ENCODE results near the gene HDGFL1.

The HDGFL1 gene
- long read RNA-seq, donor 1, result 0 reads
- long read RNA-seq, donor 2, result 0 reads
- long read RNA-seq, donor 3, result 0 reads
- long read RNA-seq, donor 4, result 0 reads
- long read RNA-seq, donor 5, result 0 reads
- long read RNA-seq, donor 6, result 0 reads
- long read RNA-seq, donor 7, result 0 reads
- long read RNA-seq, donor 8, result 0 reads

DNA sequence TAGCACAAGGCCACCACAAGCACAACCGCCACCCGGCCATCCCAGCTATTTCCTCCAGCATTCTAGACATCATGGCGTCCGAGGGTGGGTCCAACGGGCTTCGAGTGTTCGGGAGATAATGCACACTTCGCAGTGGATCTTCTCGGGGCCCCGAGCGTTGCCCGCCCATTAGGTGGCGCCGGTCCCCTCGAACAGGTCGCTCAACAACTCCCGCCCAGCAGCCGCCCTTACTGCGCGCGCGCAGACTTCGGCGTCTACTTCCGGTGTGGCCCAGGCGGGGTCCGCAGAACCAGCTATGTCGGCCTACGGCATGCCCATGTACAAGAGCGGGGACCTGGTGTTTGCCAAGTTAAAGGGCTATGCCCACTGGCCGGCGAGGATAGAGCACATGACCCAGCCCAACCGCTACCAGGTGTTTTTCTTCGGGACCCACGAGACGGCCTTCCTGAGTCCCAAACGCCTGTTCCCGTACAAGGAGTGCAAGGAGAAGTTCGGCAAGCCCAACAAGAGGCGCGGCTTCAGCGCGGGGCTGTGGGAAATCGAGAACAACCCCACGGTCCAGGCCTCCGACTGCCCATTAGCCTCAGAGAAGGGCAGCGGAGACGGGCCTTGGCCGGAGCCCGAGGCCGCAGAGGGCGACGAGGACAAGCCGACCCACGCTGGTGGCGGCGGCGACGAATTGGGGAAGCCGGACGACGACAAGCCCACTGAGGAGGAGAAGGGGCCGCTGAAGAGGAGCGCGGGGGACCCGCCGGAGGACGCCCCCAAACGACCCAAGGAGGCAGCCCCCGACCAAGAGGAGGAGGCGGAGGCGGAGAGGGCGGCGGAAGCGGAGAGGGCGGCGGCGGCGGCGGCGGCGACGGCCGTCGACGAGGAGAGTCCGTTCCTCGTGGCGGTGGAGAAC is at the start of gene HDGFL1:
HDGFL1 (plus strand) TSS at position 286 of the 904 bp plus-strand sequence; CDS start at position 296, 10 bp downstream.
- DNase-seq, result no peak

DNA sequence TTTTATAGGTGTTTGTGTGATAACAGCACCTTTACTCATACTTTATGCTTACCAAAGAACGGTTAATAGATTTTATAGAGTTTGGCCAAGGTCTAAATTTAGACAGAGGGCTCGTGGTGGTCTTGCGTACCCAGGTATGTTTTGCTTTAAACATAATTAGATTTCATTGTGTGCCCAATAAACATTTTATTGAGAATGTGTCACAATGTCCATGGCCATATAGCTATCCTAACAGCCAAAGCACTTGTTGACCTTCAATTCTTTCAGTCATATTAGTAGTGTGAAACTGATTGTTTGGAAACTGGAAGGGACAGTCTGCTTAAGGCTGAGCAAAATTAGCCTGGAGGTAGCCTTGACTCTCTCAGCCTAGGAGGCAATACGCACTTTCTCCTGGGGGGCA is 48.3 kb upstream of the HDGFL1 start:
- no peak for DNase-seq

DNA sequence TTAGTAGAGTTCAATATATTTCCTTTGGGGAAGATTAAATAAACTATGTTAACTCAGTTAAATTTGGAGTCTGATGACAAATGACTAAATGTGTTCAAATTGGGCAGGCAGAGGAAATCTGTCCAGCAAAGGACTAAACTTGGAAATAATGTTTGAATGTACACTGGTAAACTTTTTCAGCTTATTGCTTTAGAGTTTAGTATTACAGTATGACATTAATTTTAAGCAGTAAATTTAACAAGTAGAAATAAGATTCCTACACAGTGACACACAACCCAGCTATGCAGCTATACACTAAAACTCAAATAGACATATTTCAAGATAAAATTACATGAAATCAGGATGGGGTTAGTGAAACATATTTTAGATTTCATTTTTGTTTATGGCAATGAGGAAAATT is 42.6 kb upstream of the HDGFL1 start:
- DNase-seq, result no peak

DNA sequence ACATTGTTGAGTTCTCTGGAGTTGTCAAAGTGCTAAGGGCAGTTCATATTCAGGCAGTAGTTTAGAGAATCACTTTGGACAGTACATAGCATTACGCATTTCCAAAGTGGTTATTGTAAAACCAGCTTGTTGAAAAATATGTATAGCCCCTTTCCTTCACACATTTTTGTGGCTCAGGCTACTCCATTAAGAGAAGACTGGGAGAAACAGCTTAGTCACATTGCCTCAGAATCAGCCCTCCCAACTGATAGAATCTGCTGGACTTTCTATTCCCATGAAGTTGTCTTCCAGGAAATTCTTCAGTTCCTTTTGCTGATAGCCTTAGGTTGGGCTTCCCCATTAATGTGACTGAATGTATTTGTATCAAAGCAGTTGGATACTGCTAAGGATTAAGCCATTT is 39.5 kb upstream of the HDGFL1 start:
- no peak for DNase-seq

DNA sequence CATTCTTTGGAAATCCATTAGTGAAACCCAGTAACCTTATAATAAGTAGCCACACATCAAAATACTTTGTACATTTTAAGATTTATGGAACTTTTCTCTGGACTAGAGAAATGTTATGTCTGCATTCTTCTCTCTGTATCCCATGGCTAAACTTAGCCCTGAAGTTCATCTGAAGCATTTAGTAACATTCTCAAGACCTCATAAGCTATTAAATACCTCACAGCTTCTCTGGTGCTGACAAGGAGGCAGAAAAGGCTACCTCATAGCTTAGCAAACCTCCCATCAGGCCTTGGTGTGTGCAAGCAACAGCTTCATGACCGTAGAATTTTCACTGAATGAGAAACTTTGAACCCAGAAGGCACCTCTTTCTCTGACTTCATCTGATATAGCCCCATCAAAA is 38.9 kb upstream of the HDGFL1 start:
- DNase-seq, result no peak

DNA sequence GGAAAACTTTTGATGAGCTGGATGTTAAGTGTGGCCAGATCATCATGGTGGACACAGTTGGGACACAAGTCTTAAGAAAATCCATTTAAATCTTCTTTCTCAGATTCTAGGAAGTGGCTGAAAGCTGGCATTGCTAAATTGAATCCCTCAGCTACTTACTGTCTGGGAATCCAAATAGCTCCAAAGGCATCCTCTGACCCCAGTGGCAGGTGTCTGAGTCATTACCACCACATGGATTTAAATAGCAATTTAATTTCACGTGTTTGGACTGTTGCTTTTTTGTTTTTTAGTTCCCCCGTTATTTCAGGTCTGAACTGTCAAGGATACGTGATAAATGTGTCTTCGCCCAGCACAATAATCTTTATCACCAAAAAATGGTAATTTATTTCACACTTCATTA is 33.2 kb upstream of the HDGFL1 start:
- DNase-seq, result no peak

GRCh38 chr6:22544476-22544875 is 24.9 kb upstream of the HDGFL1 start:
- no peak for DNase-seq

DNA sequence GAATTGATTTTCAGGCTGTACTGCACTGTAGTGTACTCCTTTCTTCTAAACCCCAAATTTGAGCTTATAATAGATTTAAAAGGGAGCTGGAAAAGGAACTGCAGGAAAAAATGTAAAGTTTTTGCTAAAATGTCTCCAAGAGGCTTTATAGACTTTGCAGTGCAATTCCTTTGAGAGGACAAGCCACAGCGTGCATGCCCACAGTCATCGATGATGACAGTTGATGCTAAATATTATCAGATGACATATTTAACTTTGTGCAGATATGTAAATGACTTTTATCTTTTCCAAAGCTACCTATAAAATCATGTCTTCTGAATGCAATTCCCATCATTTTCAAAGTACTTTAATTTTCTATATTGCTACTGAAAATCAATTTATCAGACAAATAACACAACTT is 24.3 kb upstream of the HDGFL1 start:
- DNase-seq, result no peak

DNA sequence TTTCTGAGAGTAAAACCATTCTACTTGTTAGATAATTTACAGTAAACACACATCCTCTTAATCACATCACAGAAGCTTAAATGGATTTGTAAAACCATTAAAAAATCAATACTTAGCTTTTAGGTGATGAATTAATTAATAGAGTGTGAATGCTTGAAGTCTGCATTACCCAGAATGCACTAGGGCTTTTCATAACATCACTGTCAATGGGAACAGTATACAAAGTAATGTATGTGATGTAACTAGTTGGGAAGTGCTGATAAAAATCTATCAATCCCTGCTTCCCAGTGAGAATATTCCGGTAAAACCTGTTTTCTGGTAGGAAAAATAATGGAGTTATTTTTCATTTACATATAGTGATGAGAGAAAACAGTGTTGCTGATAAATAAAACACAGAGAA is 23.1 kb upstream of the HDGFL1 start:
- no peak for DNase-seq

DNA sequence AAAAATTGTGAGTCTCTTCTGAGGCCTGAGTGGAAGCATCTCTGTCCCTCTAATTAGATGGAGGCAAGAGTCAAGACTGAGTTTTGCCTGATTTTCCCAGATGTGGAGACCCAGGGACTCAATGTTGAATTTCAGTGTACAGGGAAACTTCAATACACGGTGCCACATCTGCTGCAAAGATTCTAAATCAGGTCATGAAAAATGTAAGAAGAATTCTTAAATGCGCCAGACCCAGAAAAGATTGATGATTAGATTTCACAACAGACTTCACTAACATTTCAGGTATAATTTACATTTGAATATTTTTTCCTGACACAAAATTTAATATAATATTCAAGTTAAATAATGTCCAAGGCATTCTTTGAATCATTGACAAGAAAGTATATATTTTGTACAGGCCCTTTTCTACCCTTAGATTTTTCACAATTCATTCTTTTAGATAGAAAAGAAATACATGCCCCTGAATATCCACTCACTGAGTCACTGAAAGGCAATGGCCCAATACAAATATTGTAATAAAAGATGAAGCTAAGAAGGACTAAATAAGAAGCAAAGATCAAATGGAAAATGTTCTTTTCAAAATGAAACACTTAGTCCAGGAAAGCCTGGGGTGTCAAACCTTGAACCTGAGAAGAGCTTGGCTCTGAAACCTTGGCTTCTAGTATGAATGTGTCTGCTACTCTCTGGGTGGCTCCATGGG is 18.2 kb upstream of the HDGFL1 start:
- DNase-seq, result no peak

GRCh38 chr6:22556266-22556665 is 13.1 kb upstream of the HDGFL1 start:
- DNase-seq, result no peak

- DNase-seq, result no peak
These were observed 12.4 kb upstream of the HDGFL1 start for GRCh38 chr6:22557007-22557406.

GRCh38 chr6:22558288-22558882 is 11.0 kb upstream of the HDGFL1 start:
- no peak for DNase-seq

GRCh38 chr6:22568854-22569253 is 512 bp upstream of the HDGFL1 start:
- no peak for DNase-seq

- no peak for DNase-seq
These were observed 802 bp downstream of the HDGFL1 start for GRCh38 chr6:22570185-22570551.

- no peak for DNase-seq
These were observed 5.8 kb downstream of the HDGFL1 start for GRCh38 chr6:22575190-22575589.

GRCh38 chr6:22579439-22579838 is 10.1 kb downstream of the HDGFL1 start:
- no peak for DNase-seq

DNA sequence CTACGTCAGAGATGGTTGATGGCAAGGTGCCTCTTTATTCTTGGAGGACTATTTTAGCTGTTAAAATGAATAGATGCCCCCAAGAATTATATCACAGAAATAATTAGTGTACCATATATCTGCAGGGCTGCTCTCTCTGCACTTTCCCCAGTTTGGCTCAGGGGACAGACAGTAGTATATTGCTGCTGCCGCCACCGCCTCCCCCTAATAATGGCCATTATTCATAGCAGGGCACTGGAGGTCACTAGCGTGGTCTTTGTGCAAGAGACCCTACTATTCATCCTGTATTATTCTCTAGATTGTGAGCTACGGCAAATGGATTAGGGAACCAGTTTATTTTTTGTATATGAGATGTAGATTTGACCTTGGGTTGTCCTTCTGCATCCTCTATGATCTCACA is 11.0 kb downstream of the HDGFL1 start:
- DNase-seq, result no peak

GRCh38 chr6:22582417-22583205 is 13.2 kb downstream of the HDGFL1 start:
- DNase-seq, result no peak

DNA sequence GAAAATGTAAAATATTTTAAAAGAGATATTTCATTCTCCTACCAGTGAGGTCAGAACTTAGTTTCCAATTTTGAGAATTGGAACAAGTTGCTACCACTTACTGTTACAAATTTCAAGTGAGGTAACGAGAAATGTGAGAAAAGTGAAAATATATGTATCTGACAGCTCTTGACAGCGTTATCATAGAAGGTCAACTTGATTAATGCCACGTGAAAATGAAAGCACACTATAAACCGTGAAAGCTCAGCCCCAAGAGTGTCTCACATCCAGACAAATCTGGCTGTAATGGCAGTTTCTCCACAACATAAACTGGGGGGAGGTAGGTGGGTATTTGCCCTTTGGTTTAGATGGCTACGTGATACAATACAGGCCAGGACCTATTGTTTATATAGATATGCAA is 13.9 kb downstream of the HDGFL1 start:
- no peak for DNase-seq

DNA sequence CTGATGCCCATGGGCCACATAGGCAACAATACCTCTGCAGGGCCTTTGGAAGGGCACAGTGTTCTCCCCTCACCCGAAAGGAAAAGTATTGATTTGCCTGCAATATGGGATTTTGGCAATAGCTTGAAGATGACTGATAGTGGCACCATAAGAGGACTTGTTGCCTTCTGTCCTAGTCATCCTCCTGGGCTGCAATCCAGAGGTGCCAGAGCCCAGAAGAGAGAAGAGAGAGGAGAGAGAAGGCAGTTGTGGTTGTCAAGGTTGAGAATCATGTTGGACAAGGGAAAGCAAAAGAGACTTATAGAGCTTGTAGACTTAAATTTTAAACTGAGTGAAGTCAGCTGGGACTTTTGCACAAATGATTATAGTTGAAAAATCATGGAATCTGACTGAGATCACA is 14.6 kb downstream of the HDGFL1 start:
- DNase-seq, result no peak

DNA sequence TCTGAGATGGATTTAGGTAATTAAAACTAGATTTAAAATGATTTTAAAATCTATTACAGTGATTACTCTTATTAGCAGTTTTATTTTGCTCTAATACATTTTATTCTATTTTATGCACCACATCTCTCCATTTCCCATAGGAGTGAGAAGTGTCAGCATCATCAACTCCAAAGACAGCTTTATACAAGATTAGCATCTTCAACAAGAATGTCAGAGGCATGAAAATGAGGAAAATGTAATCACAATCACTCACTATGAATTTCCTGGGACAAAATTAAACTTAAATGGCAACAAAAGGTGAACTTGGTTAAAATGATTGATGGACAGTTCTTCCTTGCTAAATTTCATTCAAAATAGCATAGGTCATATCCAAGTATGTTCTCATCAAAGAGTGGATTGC is 19.8 kb downstream of the HDGFL1 start:
- DNase-seq, result no peak

Data from right kidney (tissue), 9 donors.